ENCODE data around the gene EIF5AL1.

Gene EIF5AL1

DNA sequence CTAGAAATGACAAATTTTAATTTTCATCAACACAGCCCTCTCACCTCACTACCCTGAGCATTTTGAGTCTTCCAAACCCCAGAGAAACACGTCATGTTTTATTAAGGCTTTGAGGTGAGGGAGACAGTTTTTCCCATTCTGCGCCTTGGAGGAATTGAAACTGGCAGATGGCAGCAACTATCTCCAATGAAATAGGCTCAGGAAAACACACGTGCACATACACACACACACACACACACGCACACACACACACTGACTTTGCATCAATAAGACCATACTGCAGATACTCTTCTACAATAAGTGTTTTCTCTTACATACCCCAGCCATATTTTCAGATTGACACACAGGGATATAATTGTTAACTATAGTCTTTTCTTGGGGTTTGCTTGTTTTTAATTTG is 51.1 kb downstream of the EIF5AL1 start:
- no peak overlapping the region for H3K4me3 ChIP-seq

More for the DNA sequence above, 51.1 kb downstream of the EIF5AL1 start:
- no peak for DNase-seq (ENCODE audit: low read depth, low spot score)
- TF ChIP-seq EZH2 (IDR thresholded peaks at IDR 0.05) = no peak
- no peak for TF ChIP-seq FOXP2 (optimal IDR thresholded peaks at IDR 0.05; ENCODE audit: control extremely low read depth, extremely low read length, insufficient read depth)
- TF ChIP-seq POLR2AphosphoS5 (IDR thresholded peaks at IDR 0.05; ENCODE audit: borderline replicate concordance, low read depth, low read length) = no peak
- Histone ChIP-seq H3K27ac (no peak overlapping the region), H3K9me3 (ENCODE audit: low read depth, low read length) (no peaks in the 10 kb centered on the region), H3K36me3 (ENCODE audit: insufficient read depth, low read length) (no peaks in the 10 kb centered on the region), H3K9ac (ENCODE audit: insufficient read length) (no peak overlapping the region)

All from SK-N-MC (cell line).